HG03520 (cell line): ENCODE data around the gene TIAM2.
A peak's percentile ranks its signal among the peaks of the same experiment; 100 is the strongest.

Experiments
- ATAC-seq: cut with Tn5 transposase; IDR thresholded peaks from one replicate; pipeline ENCODE4 v1.9.1; 2021; ENCODE audit warnings: mild to moderate bottlenecking, moderate library complexity; ENCODE audit not compliant: unreplicated experiment

TIAM2 gene

GRCh38 chr6:155023717-155024116 is 28.6 kb downstream of the TIAM2 start:
- ATAC-seq = no peak

GRCh38 chr6:155024391-155025027 is 29.4 kb downstream of the TIAM2 start:
- ATAC-seq = no peak

- ATAC-seq = no peak
Measured at GRCh38 chr6:155026022-155026705, 31.0 kb downstream of the TIAM2 start.

- ATAC-seq = no peak
Measured at GRCh38 chr6:155026706-155027045, 31.6 kb downstream of the TIAM2 start.

- no peak for ATAC-seq
Measured at GRCh38 chr6:155030148-155030720, 35.1 kb downstream of the TIAM2 start.

GRCh38 chr6:155031091-155031490 is 36.0 kb downstream of the TIAM2 start:
- ATAC-seq = no peak

GRCh38 chr6:155033021-155033791 is 38.1 kb downstream of the TIAM2 start:
- no peak for ATAC-seq

- ATAC-seq = no peak
Measured at GRCh38 chr6:155036907-155037306, 41.8 kb downstream of the TIAM2 start.

- no peak for ATAC-seq
Measured at GRCh38 chr6:155038104-155038503, 43.0 kb downstream of the TIAM2 start.

GRCh38 chr6:155038527-155038926 is 43.4 kb downstream of the TIAM2 start:
- ATAC-seq = no peak

- ATAC-seq = no peak
Measured at GRCh38 chr6:155039618-155040017, 44.5 kb downstream of the TIAM2 start.

- ATAC-seq = no peak
Measured at GRCh38 chr6:155040154-155040553, 45.0 kb downstream of the TIAM2 start.

GRCh38 chr6:155040901-155041650 is 46.0 kb downstream of the TIAM2 start:
- no peak for ATAC-seq

- ATAC-seq = no peak
Measured at GRCh38 chr6:155041741-155042279, 46.7 kb downstream of the TIAM2 start.

GRCh38 chr6:155042983-155043382 is 47.9 kb downstream of the TIAM2 start:
- ATAC-seq = no peak

GRCh38 chr6:155045561-155046404 is 50.7 kb downstream of the TIAM2 start:
- ATAC-seq = no peak

GRCh38 chr6:155047523-155047922 is 52.4 kb downstream of the TIAM2 start:
- ATAC-seq = no peak

- ATAC-seq = peak; percentile 92
Measured at GRCh38 chr6:155050311-155050710, 55.2 kb downstream of the TIAM2 start.

GRCh38 chr6:155054491-155055250 is 59.6 kb downstream of the TIAM2 start:
- ATAC-seq = no peak
